ENCODE results near the gene CLEC18B.

DNA sequence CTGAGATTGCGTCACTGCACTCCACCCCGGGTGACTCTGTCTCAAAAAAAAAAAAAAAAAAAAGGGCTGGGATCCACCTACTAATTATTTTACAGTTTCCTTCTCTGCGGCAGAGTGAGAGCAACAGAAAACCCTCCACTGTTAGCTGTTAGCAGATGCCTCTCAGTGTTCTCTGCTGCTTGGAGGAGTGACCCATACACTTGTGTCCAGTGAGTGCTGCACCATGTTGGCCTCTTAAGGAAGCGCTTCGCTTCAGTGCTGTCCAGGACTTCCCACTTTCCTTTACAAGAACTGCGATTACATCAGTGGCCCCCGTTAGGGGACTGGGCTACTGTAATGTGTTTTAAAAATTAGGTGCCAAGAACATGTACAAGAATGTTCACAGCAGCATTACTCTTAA lies 18.4 kb upstream of the CLEC18B start:
- no peak for TF ChIP-seq POLR2A (IDR thresholded peaks at IDR 0.05)
- no peak for TF ChIP-seq POLR2AphosphoS5 (IDR thresholded peaks at IDR 0.05)
- TF ChIP-seq, protein P1, sequence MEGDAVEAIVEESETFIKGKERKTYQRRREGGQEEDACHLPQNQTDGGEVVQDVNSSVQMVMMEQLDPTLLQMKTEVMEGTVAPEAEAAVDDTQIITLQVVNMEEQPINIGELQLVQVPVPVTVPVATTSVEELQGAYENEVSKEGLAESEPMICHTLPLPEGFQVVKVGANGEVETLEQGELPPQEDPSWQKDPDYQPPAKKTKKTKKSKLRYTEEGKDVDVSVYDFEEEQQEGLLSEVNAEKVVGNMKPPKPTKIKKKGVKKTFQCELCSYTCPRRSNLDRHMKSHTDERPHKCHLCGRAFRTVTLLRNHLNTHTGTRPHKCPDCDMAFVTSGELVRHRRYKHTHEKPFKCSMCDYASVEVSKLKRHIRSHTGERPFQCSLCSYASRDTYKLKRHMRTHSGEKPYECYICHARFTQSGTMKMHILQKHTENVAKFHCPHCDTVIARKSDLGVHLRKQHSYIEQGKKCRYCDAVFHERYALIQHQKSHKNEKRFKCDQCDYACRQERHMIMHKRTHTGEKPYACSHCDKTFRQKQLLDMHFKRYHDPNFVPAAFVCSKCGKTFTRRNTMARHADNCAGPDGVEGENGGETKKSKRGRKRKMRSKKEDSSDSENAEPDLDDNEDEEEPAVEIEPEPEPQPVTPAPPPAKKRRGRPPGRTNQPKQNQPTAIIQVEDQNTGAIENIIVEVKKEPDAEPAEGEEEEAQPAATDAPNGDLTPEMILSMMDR (IDR thresholded peaks at IDR 0.05) = no peak

Measured in gastroesophageal sphincter (tissue), 3 donors.